GOT3 (cell line): ENCODE data around the gene BANP.
"Not testable (repeated sequence)": the region's sequence is repeated elsewhere in the genome, so short reads cannot be mapped to it uniquely, and the experiment has no call there.

Experiments used
- DNase-seq: peaks from one replicate; lab custom pipeline; 2025; ENCODE audit warnings: mixed read lengths; lab: John Stamatoyannopoulos, UW

BANP gene

GRCh38 chr16:88028177-88028930 is 77.1 kb downstream of the BANP start:
- not testable (repeated sequence) for DNase-seq

- DNase-seq: no peak
Measured at GRCh38 chr16:88030498-88030897, 79.3 kb downstream of the BANP start.

GRCh38 chr16:88030961-88031360 is 79.7 kb downstream of the BANP start:
- DNase-seq: not testable (repeated sequence)

- DNase-seq: not testable (repeated sequence)
Measured at GRCh38 chr16:88033003-88033740, 81.9 kb downstream of the BANP start.

- DNase-seq: no peak
Measured at GRCh38 chr16:88034770-88035169, 83.5 kb downstream of the BANP start.

- DNase-seq: no peak
Measured at GRCh38 chr16:88035292-88035691, 84.1 kb downstream of the BANP start.

GRCh38 chr16:88035884-88036639 is 84.8 kb downstream of the BANP start:
- DNase-seq: not testable (repeated sequence)

- DNase-seq: not testable (repeated sequence)
Measured at GRCh38 chr16:88036640-88036996, 85.4 kb downstream of the BANP start.

- DNase-seq: not testable (repeated sequence)
Measured at GRCh38 chr16:88037359-88037758, 86.1 kb downstream of the BANP start.

- not testable (repeated sequence) for DNase-seq
Measured at GRCh38 chr16:88037876-88038525, 86.8 kb downstream of the BANP start.

GRCh38 chr16:88038526-88038908 is 87.3 kb downstream of the BANP start:
- DNase-seq: not testable (repeated sequence)

GRCh38 chr16:88039591-88039990 is 88.4 kb downstream of the BANP start:
- no peak for DNase-seq

- not testable (repeated sequence) for DNase-seq
Measured at GRCh38 chr16:88040196-88040876, 89.1 kb downstream of the BANP start.

- DNase-seq: not testable (repeated sequence)
Measured at GRCh38 chr16:88040877-88041244, 89.6 kb downstream of the BANP start.

- DNase-seq: not testable (repeated sequence)
Measured at GRCh38 chr16:88041506-88041905, 90.3 kb downstream of the BANP start.

GRCh38 chr16:88041986-88042562 is 90.8 kb downstream of the BANP start:
- DNase-seq: not testable (repeated sequence)

- not testable (repeated sequence) for DNase-seq
Measured at GRCh38 chr16:88043208-88043910, 92.1 kb downstream of the BANP start.

- DNase-seq: not testable (repeated sequence)
Measured at GRCh38 chr16:88044121-88044581, 92.9 kb downstream of the BANP start.

GRCh38 chr16:88045361-88045760 is 94.1 kb downstream of the BANP start:
- not testable (repeated sequence) for DNase-seq

- no peak for DNase-seq
Measured at GRCh38 chr16:88045820-88046303, 94.6 kb downstream of the BANP start.
